Measurements from ENCODE around the gene INPP1. TPM values are rescaled to one million over a fixed set of nuclear protein-coding genes. Genes with fewer than 3 reads are reported as not detected.
"Not testable (repeated sequence)": the region's sequence is repeated elsewhere in the genome, so short reads cannot be mapped to it uniquely, and the experiment has no call there.

INPP1 gene, protein sequence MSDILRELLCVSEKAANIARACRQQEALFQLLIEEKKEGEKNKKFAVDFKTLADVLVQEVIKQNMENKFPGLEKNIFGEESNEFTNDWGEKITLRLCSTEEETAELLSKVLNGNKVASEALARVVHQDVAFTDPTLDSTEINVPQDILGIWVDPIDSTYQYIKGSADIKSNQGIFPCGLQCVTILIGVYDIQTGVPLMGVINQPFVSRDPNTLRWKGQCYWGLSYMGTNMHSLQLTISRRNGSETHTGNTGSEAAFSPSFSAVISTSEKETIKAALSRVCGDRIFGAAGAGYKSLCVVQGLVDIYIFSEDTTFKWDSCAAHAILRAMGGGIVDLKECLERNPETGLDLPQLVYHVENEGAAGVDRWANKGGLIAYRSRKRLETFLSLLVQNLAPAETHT
- 9.8 and 11.4 TPM in 2 replicates for total RNA-seq (2014; rRNA removed; shearing (Covaris generic))

DNA sequence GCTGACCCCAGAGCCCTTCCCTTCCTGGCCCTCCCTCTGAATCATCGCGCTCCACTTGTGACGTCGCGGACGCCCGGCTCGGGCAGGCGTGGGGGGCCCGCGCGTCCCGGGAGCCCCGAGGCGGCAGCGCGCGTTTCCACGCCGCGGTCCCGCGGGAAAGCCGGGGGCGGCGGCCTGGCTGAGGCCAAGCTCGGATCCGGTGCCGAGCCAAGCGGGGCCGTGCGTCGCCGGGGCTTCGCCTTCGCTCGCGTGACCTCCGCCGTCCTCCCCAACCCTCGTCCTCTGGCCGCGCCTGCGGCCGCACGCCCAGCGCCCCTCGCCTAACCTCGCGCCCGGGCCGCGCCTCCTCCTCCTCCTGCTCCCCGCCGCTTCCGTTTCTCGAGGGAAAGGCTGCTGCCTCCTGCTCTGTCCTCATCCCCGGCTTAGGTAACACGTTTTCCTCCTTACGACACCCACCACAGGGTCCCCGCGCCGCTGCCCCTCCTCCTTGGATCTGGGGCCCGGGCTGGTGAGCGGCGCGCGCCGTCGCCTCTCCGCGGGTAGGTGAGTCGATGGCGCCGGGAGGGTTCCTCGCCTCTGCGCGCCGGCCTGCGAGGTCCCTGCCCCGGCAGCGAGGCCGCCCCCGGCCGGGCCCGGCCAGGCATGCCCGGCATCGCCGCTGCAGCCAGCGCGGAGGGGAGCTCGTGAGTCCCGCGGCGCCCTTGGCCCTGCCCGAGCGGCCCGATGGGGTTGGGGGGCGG lies at the start of gene INPP1:
TSS of gene INPP1 (plus strand) at position 54 of the 740 bp plus-strand sequence. CDS start 16,514 bp downstream, outside the sequence.
- DNase-seq (ENCODE audit: low spot score), result peak; percentile 29

DNA sequence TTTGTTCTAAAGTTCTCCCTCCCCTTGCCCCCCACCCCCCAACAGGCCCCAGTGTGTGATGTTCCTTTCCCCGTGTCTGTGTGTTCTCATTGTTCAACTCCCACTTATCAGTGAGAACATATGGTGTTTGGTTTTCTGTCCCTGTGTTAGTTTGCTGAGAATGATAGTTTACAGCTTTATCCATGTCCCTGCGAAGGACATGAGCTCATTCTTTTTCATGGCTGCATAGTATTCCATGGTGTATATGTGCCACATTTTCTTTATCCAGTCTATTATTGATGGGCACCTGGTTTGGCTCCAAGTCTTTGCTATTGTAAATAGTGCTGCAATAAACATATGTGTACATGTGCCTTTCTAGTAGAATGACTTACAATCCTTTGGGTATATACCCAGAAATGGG lies 45.5 kb upstream of the INPP1 start:
- not testable (repeated sequence) for DNase-seq (ENCODE audit: low spot score)

DNA sequence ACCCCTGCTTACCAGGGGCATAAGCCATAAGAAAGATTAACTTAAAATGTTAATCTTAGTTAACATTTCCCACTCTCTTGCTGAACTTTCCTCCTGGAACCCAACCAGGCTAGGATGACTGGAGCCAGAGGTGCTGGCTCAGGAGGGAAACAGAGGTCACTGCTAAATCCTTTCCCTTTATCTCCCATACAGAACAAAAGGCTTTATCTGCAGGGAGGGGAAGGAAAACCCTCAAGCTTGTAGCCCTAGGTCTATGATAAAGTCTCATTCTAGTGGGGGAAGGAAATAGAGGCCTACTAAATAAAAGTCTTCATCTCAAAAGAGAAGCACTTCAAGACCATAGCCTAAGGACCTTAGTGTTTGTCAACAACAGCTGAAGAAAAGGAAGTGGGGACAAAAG lies 42.4 kb upstream of the INPP1 start:
- DNase-seq (ENCODE audit: low spot score), result no peak

DNA sequence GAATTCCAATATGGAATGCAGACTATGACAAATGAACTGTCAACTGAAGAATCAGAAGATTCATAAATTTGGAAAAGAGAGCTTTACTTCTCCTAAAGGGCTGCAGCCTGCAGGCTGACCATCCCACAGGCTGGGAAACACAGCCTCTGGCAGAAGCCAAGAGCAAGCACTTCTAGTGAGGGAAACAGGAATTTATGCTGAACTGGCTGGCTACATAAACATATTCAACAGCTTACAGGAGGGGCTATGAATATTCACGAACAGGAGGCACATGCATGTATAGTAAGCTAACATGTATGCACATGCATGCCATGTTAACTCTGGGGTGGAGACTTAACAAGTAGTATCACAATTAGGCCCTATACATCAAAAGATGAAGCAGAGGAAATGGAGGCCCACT lies 41.3 kb upstream of the INPP1 start:
- DNase-seq (ENCODE audit: low spot score), result no peak

DNA sequence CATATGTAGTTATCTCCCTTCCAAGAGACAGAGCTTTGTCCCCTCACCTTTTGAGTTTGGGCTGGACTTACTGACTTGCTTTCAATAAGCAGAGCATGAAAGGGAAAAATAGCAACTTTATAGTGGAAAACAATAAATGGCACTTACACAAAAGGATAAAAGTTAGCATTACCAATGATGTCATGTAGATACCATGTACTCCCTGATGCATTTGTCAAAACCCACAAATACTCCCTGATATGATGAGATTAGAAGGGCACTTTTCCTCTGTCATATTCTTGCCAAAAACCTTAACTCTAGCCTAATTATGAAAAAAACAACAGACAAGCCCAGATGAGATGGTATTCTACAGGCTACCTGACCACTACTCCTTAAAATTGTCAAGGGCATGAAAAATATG lies 39.7 kb upstream of the INPP1 start:
- DNase-seq (ENCODE audit: low spot score), result no peak

DNA sequence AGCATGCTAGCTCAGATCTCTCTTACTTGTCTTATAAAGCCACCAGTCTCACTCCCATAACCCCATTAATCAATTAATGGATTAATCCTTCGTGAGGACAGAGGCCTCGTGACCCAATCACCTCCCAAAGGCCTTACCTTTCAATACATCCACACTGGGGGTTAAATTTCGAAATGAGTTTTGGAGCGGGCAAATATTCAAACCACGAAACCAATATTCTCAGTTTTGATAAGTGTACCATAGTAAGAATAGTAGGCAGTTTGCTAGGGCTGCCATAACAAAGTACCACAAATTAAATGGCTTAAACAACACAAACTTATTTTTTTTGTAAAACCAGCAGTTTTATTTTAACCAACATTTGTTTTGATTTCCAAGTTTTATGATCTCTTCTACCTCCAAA lies 39.0 kb upstream of the INPP1 start:
- DNase-seq (ENCODE audit: low spot score), result no peak

DNA sequence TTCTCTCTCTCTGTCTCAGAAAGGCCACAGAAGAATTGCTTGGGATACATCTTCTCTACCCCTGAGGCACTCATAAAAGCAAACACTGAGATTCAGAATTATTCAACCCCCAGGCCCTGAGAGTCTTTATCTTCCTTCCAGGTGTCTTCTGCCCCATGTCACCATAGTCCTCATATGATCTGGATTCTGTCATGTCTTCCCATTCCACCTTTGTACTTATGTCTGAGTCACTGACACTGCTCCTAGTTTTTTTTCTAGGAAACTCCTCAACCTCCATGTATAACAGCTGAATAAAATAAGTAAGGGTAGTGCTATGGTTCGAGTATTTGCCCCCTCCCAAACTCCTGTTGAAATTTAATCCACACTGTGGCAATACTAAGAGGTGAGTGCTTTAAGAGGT lies 35.4 kb upstream of the INPP1 start:
- DNase-seq (ENCODE audit: low spot score), result no peak

DNA sequence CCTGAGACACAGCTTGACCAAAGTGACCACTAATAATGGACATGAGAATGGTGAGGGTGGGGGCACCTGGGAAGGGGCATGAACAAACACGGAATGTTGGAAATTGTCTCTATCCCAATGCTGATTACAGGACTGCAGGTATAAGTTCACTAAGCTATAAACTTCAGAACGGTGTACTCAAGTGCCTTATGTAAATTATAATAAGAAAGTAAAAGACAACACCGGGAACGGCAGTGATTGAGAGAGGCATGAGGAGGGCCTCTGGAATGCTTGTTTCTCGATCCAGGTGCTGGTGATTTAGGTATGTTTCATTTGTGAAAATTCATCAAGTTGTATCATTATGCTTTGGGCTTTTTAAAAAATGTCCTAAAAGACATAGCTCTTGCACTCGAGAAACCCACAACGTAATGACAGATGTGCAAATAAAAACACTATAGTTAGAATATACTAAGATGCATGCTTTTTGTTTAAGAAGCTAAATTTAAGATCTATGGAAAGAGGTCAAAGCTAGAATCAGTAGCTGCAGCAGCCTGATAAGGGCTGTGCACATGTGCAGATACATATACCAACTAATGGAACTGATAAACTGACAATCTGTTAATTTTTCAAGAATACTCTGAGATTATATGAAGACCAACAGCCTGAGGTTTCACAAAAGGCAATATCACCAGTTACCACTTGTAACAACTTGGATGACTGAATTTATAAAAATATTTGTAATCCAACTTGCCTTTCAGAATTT lies 31.3 kb upstream of the INPP1 start:
- DNase-seq (ENCODE audit: low spot score), result no peak

DNA sequence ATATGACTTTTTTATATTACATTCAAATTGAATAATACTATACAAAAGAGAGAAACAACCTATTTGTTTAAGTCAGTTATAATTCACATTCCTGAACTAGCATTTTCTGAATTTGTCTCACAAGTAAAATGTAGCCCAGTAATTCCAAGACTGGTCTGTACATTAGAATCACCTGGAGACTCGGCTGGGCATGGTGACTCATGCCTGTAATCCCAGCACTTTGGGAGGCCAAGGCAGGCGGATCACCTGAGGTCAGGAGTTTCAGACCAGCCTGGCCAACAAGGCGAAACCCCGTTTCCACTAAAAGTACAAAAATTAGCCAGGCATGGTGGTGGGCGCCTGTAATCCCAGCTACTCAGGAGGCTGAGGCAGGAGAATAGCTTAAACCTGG lies 30.8 kb upstream of the INPP1 start:
- DNase-seq (ENCODE audit: low spot score), result not testable (repeated sequence)

DNA sequence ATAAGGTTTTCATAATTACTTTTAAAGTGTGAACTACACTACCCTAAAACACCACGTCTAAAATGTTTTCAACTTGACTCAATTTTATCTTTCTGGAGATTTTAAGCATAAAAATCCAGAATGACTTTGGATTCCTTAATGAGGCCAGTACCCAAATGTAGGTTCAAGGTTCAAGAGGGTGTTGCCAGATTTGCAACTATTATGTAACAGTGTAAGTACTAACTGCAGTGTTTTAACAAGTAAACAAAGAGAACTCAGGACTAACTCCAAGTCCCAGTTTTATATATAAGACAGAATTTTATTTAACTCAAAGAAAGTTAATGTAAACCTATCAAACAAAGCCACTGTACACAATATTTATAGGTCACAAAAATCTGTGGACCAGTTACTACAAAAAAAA lies 29.5 kb upstream of the INPP1 start:
- DNase-seq (ENCODE audit: low spot score), result no peak

DNA sequence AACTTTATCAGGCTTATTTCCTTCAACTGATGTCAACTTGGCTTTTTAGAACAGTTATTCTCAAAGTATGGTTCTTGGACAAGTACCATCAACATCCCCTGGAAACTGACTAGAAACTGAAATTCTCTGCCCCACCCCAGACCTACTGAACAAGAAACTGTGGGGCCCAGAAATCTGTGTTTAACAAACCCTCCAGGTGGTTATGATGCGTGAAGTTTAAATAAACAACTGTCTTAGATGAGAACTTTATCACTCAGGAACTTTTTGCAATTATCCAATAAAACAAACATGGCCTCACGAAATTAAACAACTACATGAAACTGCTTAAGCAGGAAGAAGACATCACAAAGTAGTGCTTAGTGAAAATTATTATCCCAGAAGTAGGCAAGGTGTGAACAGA lies 28.1 kb upstream of the INPP1 start:
- DNase-seq (ENCODE audit: low spot score), result no peak

DNA sequence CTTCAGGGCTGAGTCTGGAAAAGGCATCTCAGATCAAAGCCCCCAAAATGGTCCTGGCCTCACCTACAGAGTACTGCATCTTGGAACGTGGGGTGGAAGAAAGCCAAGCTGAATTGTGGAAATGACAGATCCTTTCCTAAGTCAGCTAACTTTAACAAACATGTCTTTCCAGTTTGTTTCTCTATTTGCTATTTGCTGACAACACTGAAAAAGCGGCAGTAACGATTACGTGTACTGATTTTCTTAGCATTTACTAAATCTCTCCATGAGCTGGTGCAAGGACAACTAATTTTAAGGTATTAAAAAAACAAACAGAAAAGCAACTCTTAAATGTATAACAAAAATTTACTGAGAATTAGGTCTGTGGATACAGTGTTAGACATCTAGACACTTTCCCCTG lies 24.9 kb upstream of the INPP1 start:
- no peak for DNase-seq (ENCODE audit: low spot score)

DNA sequence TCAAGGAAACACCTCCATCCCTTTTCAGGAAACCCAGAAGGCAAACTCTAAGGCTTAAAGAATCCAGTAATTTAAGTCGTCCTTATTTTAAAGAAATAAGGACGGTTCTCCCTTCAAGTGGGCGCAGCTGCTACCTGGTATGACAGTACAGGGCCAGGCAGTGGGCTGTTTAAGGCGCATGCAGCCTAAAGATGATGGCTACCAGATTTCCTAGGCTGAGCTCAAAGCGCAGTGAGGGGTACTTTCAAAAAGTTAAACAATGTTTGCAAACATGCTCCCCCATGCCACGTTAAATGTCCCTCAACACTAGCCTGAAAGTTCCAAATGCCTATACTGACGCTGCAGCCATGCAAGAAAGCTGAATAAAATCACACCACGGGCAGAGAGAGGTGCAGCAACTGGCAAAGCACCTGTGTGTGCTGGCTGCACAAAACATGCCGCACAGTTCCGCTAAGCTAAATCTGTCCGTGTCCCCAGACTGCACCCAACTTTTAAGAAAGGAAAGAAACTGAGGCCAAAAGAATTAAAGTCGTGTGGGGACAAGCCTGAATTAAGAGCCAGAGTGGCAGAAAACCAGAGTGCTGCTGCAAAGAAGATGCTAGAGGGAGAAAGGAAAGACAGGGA lies 24.3 kb upstream of the INPP1 start:
- DNase-seq (ENCODE audit: low spot score), result no peak

DNA sequence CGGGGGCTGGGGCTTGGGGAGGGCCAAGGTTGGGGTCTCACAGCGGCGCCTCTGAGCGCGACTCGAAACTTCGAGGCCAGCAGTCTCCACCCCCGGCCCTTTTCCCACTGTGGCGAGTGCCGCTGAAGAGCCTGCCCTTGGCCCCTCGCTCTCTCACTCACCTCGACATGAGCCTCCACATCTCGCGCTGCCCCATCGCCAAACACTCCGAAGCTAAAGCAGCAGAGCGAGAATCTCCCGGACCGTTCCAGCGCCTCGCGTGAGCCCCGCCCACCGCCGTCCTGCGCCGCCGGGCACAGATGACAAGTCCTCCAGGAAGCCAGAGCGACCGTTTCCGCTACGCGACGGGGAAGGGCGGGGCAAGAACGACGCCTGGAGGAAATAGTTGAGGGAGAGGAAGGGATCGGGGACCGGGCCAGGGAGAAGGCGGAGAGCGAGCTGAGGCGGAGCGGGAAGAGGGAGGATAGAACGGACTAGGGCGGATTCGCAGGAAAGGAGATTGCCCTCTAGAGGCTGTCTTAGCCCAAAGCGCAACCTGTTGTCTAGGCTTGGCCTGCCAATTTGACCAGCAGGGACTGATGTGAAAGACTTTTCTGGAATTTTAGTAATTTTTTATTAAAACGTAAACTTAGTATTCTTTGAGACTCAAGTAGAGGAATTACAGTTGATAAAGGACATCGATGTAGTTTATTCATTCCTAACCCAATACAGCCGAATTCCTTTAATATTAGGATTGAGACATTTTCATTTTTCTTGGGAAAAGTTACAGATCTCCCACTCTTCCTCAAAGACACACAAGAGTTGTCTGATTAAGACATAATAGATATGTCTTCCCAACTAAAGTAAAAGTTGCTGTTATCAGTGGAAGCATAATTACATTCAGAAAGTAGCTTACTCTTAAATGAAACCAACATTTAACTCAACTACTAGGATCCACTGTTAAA lies 23.6 kb upstream of the INPP1 start, which contains the start of gene HIBCH:
TSS of gene HIBCH (minus strand) at position 272 of the 944 bp plus-strand sequence. CDS start at position 196, 76 bp downstream.
- DNase-seq (ENCODE audit: low spot score), result peak; percentile 99

DNA sequence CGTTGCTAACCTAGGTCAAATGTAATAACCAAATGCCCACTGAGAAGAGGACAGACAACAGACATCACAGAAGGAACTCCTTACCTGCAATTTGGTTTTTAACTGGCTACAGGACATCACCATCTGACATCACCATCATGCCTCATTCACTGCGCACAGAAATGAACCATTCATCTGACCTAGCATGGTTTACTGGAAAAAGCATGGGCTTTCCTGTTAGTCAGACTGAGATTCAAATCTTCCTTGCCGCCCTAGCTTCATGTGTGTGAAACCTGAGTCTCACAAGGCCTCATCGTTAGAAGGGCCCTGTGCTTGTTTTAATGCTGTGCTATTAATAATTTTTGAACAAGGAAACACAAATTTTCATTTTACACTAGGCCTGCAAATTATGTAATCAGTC lies 22.7 kb upstream of the INPP1 start:
- DNase-seq (ENCODE audit: low spot score), result no peak

DNA sequence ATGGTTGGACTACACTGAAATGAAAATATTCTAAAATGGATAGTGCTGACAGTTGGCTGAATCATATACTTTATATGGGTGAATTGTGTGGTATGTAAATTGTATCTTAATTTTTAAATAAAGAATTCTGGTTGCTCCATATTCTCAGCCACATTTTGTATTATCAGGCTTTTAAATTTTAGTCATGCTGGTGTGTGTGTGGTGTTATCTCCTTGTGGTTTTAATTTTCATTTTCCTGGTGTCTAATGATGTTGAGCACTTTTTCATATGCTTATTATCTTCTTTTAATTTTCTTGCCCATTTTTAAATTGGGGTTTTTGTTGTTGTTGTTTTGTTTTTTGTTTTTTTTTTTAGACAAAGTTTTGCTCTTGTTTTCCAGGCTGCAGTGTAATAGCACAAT lies 20.0 kb upstream of the INPP1 start:
- DNase-seq (ENCODE audit: low spot score), result no peak

DNA sequence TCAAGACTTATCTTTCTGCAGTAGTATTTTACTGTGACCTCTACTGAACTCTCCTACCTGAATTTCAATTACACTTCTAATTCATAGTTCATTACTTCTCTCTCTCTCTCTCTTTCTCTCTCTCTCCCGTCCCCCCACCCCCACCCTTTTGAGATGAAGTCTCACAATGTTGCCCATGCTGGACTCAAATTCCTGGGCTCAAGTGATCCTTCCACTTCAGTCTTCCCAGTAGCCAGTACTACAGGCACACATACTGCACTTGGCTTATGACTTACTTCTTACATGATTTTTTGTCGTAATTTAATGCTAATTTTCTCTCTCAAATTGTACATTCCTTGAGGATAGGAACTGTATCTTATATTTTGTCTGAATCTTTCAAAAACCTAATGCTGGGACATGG lies 17.8 kb upstream of the INPP1 start:
- no peak for DNase-seq (ENCODE audit: low spot score)

DNA sequence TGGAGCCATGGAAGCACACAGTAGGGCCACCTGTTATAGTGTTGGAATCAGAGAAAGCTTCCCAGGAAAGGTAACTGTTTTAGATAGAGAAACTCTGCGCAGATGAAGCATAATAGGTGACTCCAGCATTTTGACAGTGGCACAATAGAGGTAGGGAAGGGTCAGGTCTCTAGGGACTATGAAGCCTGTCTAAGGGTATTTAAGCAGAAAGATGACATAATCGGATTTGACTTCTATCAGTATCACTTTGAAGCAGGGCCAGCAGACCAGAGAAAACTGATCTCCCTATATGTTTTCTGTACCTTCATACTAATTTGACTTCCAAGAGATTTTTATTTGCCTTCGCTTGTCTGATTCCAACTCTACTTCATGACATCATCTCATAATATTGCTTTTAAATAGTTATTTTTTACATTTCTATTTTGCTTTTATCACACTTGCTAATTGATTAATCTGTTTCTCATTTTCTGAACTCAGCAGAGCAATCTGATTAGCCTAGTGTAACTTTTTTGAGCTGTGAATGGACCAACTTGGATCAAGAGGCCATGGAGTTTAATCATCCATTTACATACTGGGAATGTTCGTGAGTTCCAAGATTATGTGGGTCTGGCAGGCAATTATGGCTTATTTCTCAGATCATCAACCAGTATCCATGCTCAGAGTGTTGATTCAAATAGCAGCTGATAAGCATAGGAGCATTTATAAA lies 15.4 kb upstream of the INPP1 start:
- DNase-seq (ENCODE audit: low spot score), result no peak

DNA sequence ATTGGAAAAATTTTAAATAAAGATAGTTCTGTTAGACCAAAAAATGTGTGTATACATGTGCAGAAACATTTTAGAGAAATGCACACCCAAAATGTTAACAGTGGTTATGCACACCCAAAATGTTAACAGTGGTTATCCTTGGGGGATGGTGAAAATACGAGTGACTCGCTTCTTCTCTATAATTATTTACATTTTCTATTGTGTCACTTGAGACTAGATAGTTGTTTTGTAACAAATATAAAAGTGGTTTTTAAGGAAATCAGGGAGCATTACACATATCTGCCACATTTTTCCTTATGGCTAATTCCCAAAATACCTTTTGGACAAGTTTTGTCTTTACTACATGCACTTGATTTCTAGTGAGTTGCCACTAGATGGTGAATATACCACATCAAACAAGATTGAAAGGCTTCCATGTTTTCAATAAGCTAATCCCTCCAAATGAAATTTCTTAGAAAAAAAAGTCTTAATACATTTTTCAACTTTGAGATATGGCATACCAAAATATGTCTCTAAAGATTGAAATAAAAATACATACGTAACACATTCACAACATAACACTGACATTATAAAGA lies 14.7 kb upstream of the INPP1 start:
- no peak for DNase-seq (ENCODE audit: low spot score)

DNA sequence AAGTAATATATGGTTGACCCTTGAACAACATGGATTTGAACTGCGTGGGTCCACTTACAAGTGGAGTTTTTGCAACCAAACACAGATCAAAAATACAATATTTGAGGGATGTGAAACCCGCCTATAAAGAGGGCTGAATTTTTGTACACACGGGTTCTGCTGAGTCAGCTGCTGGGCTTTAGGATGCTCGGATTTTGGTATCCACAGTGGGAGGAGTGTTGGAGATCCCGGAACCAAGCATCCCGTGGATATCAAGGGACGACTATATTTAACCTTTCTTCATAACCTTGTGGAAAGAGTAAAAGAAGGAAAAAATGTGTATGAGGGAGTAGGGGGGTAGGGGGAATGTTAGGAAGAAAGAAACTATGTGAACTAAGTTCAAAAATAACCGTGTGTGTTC lies 10.0 kb upstream of the INPP1 start:
- DNase-seq (ENCODE audit: low spot score), result no peak

Measured in A172 (cell line).